ENCODE measurements around the gene LRRC47.
"Not testable (repeated sequence)": the region's sequence is repeated elsewhere in the genome, so short reads cannot be mapped to it uniquely, and the experiment has no call there.

The LRRC47 gene

GRCh38 chr1:3814771-3815561, 18.7 kb upstream of the LRRC47 start:
- DNase-seq (ENCODE audit: low spot score): no peak

- DNase-seq (ENCODE audit: low spot score): no peak
These were observed 17.8 kb upstream of the LRRC47 start for GRCh38 chr1:3814065-3814464.

- no peak for DNase-seq (ENCODE audit: low spot score)
These were observed 15.3 kb upstream of the LRRC47 start for GRCh38 chr1:3811595-3811911.

GRCh38 chr1:3810149-3810761, 14.0 kb upstream of the LRRC47 start:
- DNase-seq (ENCODE audit: low spot score): not testable (repeated sequence)

GRCh38 chr1:3809680-3810079, 13.4 kb upstream of the LRRC47 start:
- DNase-seq (ENCODE audit: low spot score): no peak

- no peak for DNase-seq (ENCODE audit: low spot score)
These were observed 11.5 kb upstream of the LRRC47 start for GRCh38 chr1:3807769-3808168.

GRCh38 chr1:3805038-3805437, 8.7 kb upstream of the LRRC47 start:
- no peak for DNase-seq (ENCODE audit: low spot score)

GRCh38 chr1:3804627-3804944, 8.3 kb upstream of the LRRC47 start:
- not testable (repeated sequence) for DNase-seq (ENCODE audit: low spot score)

GRCh38 chr1:3803905-3804626, 7.8 kb upstream of the LRRC47 start:
- DNase-seq (ENCODE audit: low spot score): no peak

GRCh38 chr1:3800795-3801194, 4.5 kb upstream of the LRRC47 start:
- not testable (repeated sequence) for DNase-seq (ENCODE audit: low spot score)

- DNase-seq (ENCODE audit: low spot score): no peak
These were observed 3.8 kb upstream of the LRRC47 start for GRCh38 chr1:3799976-3800685.

GRCh38 chr1:3795453-3796214, 664 bp downstream of the LRRC47 start:
- peak; percentile 48 for DNase-seq (ENCODE audit: low spot score)

GRCh38 chr1:3790952-3791351, 5.3 kb downstream of the LRRC47 start:
- no peak for DNase-seq (ENCODE audit: low spot score)

GRCh38 chr1:3790500-3790923, 5.8 kb downstream of the LRRC47 start:
- no peak for DNase-seq (ENCODE audit: low spot score)

- no peak for DNase-seq (ENCODE audit: low spot score)
These were observed 6.6 kb downstream of the LRRC47 start for GRCh38 chr1:3789421-3790300.

GRCh38 chr1:3788756-3789420, 7.4 kb downstream of the LRRC47 start:
- DNase-seq (ENCODE audit: low spot score): no peak

GRCh38 chr1:3787745-3788605, 8.3 kb downstream of the LRRC47 start:
- DNase-seq (ENCODE audit: low spot score): no peak

- no peak for DNase-seq (ENCODE audit: low spot score)
These were observed 9.0 kb downstream of the LRRC47 start for GRCh38 chr1:3787349-3787715.

Measured in germinal center (tissue), 1 donor.